PC-9 (cell line): ENCODE results near the gene KRT77. TPM values are rescaled to one million over a fixed set of nuclear protein-coding genes. Genes with fewer than 3 reads are reported as not detected.

Source experiments
- BruUV-seq: library from RNA; stranded (reverse); fragments of 400-500 nt; replicated peaks from 2 replicates; lab custom pipeline; 2021; lab: Mats Ljungman, UMichigan
- CTCF ChIA-PET: fragments of 300-600 bp; sonication (Branson Sonifier 250); formaldehyde crosslinking; loops from one replicate; lab custom pipeline; 2022; ENCODE audit warnings: antibody characterized with exemption; lab: Charles Lee
- POLR2A ChIA-PET: fragments of 300-600 bp; sonication (Branson Sonifier 250); formaldehyde crosslinking; loops from one replicate; lab custom pipeline; 2022; ENCODE audit warnings: antibody characterized with exemption; ENCODE audit not compliant: unreplicated experiment; lab: Charles Lee
- DNase-seq, 2 experiments: peaks; one replicate each; pipeline versions ENCODE4 v3.0.0 to v3.0.0-alpha.2; 2015 to 2022; ENCODE audit warnings: mixed read lengths in 1 of 2
- H2AFZ ChIP-seq: fragments of 200-600 bp; sonication (generic); 2 replicates; pipeline ENCODE4 v1.8.1; 2017; ENCODE audit warnings: antibody characterized with exemption
- H3F3A ChIP-seq: fragments of 200-600 bp; sonication (generic); 2 replicates; pipeline ENCODE4 v1.8.1; 2017; ENCODE audit warnings: antibody characterized with exemption, mild to moderate bottlenecking, low read depth; ENCODE audit not compliant: insufficient read depth
- H3K27ac ChIP-seq: fragments of 200-600 bp; sonication (generic); 2 replicates; pipeline ENCODE4 v1.6.1; 2016; ENCODE audit warnings: mixed run types
- H3K27me3 ChIP-seq: fragments of 200-600 bp; sonication (generic); 2 replicates; pipeline ENCODE4 v1.6.1; 2016; ENCODE audit warnings: low read depth, mixed run types; ENCODE audit not compliant: insufficient read depth
- H3K36me3 ChIP-seq: fragments of 200-600 bp; sonication (generic); 2 replicates; pipeline ENCODE4 v1.6.1; 2016; ENCODE audit warnings: low read depth, mixed run types
- H3K4me1 ChIP-seq: fragments of 200-600 bp; sonication (generic); replicated peaks from 2 replicates; pipeline ENCODE4 v1.6.1; 2016; ENCODE audit warnings: mixed run types; ENCODE audit not compliant: insufficient read depth
- H3K4me2 ChIP-seq: fragments of 200-600 bp; sonication (generic); 2 replicates; pipeline ENCODE4 v1.6.1; 2017; ENCODE audit warnings: mixed run types
- H3K4me3 ChIP-seq: fragments of 200-600 bp; sonication (generic); 2 replicates; pipeline ENCODE4 v1.6.1; 2016; ENCODE audit warnings: mixed run types
- H3K79me2 ChIP-seq: fragments of 200-600 bp; sonication (generic); 2 replicates; pipeline ENCODE4 v1.6.1; 2017; ENCODE audit warnings: low read depth, mixed run types
- H3K9me2 ChIP-seq: fragments of 200-600 bp; sonication (generic); 2 replicates; pipeline ENCODE4 v1.8.1; 2017; ENCODE audit warnings: mild to moderate bottlenecking; ENCODE audit not compliant: insufficient read depth
- H3K9me3 ChIP-seq: fragments of 200-600 bp; sonication (generic); 2 replicates; pipeline ENCODE4 v1.8.1; 2016; ENCODE audit warnings: low read depth; ENCODE audit not compliant: insufficient read depth
- H4K20me1 ChIP-seq: fragments of 200-600 bp; sonication (generic); 2 replicates; pipeline ENCODE4 v1.8.1; 2017; ENCODE audit not compliant: insufficient read depth
- CTCF ChIP-seq: fragments of 200-600 bp; sonication (generic); conservative IDR thresholded peaks from 2 replicates; pipeline ENCODE4 v1.6.1; 2017; ENCODE audit warnings: mixed run types, antibody characterized with exemption, mild to moderate bottlenecking, moderate library complexity
- EZH2 ChIP-seq: fragments of 200-600 bp; sonication (generic); IDR thresholded peaks from 2 replicates; pipeline ENCODE4 v1.8.0; 2017; ENCODE audit warnings: antibody characterized with exemption, low read depth
- intact Hi-C: fragments of 100-400 bp; cut with micrococcal nuclease; formaldehyde crosslinking; loops from one replicate; pipeline ENCODE4 v1.10.0; 2022; ENCODE audit not compliant: unreplicated experiment
- total RNA-seq: library from RNA; stranded (reverse); gene quantifications from 2 replicates; pipeline ENCODE4 v1.2.3, GENCODE V29; 2021

Gene KRT77
- total RNA-seq, 1 experiment from 2014 or later = not detected

- DNase-seq = no peak
- no peaks in the 10 kb centered on the region for H3K9me2 ChIP-seq
- CTCF ChIA-PET = no interaction called here
- H3K79me2 ChIP-seq = no peaks in the 10 kb centered on the region
- intact Hi-C loops = no loop called here
- TF ChIP-seq CTCF (no peak), EZH2 (no peak)
- POLR2A ChIA-PET = no interaction called here
- H3K27me3 ChIP-seq = no peaks in the 10 kb centered on the region
- no peaks in the 10 kb centered on the region for H3K9me3 ChIP-seq
- no peaks in the 10 kb centered on the region for H3K36me3 ChIP-seq
- no peak overlapping the region for H3K4me2 ChIP-seq
- no TSS peak for BruUV-seq
- H3F3A ChIP-seq = no peaks in the 10 kb centered on the region
- no peak overlapping the region for H3K27ac ChIP-seq
- H2AFZ ChIP-seq = no peak overlapping the region
- H3K4me1 ChIP-seq = no peaks in the 10 kb centered on the region
- no peak overlapping the region for H3K4me3 ChIP-seq
- no peaks in the 10 kb centered on the region for H4K20me1 ChIP-seq
These were observed 4.7 kb upstream of the KRT77 start for GRCh38 chr12:52708010-52708409.

DNA sequence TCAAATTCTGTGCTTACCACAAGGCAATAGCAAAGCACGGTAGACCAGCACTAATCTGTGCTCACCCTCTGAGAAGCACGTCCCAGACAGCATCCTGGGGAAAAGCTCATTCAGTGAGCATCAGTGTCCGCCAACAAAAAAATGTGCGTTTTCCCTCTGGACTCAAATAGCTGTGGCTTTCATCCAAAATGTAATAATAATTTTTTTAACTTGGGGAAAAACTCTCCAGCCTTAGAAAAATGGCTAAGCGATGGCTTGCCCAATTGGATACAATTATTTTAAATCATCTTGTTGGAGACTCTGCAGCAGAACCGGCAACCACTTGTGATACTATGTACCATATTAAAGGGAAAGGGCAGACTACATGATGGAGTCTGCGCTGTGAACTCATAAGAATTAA, 1.1 kb upstream of the KRT77 start:
- intact Hi-C loops = no loop called here
- H3K4me3 ChIP-seq = no peak overlapping the region
- H3F3A ChIP-seq = no peaks in the 10 kb centered on the region
- H3K27me3 ChIP-seq = no peaks in the 10 kb centered on the region
- no peak overlapping the region for H2AFZ ChIP-seq
- no peaks in the 10 kb centered on the region for H4K20me1 ChIP-seq
- no peaks in the 10 kb centered on the region for H3K9me3 ChIP-seq
- TF ChIP-seq EZH2 = no peak
- no peak for TF ChIP-seq CTCF
- ChIA-PET POLR2A (no interaction called here), CTCF (no interaction called here)
- H3K79me2 ChIP-seq = no peaks in the 10 kb centered on the region
- no peaks in the 10 kb centered on the region for H3K36me3 ChIP-seq
- no peaks in the 10 kb centered on the region for H3K9me2 ChIP-seq
- BruUV-seq = no TSS peak
- H3K4me2 ChIP-seq = no peak overlapping the region
- DNase-seq = no peak
- H3K4me1 ChIP-seq = no peaks in the 10 kb centered on the region
- no peak overlapping the region for H3K27ac ChIP-seq

DNA sequence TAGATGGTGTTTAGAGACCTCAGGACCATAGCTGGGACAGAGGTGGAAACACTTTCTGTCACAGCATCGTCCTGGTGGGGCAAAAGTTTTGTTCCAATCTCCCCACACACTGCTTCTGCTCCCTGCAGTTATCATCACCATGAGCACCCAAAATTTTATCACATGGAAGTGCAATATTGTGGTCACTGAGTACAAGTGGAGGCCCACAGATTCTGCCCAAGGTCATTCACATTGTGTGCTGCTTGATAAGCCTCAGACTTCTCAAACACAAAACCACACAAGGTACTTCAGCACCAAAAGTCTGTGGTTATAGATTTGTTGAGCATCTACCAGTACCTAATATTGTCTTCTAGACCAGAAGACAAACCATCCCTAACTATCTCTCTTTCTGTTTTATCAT, 554 bp upstream of the KRT77 start:
- Histone ChIP-seq H3K9me3 (no peaks in the 10 kb centered on the region), H3K4me1 (no peaks in the 10 kb centered on the region), H3K27ac (no peak overlapping the region), H3K36me3 (no peaks in the 10 kb centered on the region), H3F3A (no peaks in the 10 kb centered on the region), H3K79me2 (no peaks in the 10 kb centered on the region), H4K20me1 (no peaks in the 10 kb centered on the region), H3K9me2 (no peaks in the 10 kb centered on the region), H3K4me3 (no peak overlapping the region), H2AFZ (no peak overlapping the region), H3K27me3 (no peaks in the 10 kb centered on the region), H3K4me2 (no peak overlapping the region)
- ChIA-PET POLR2A (no interaction called here), CTCF (interaction anchor here (0.5 kb wide), 1 partner anchor 999 kb away, joined by 14 read pairs; no protein-coding TSS in a partner anchor)
- BruUV-seq = no TSS peak
- DNase-seq = no peak
- intact Hi-C loops = no loop called here
- no peak for TF ChIP-seq CTCF
- TF ChIP-seq EZH2 = no peak
